Smooth muscle cell (in vitro differentiated cells): Measurements from ENCODE around the gene GAL3ST1. TPM values are rescaled to one million over a fixed set of nuclear protein-coding genes. Genes with fewer than 3 reads are reported as not detected.

ENCODE experiments used
- DNase-seq: peaks from one replicate; lab custom pipeline; 2025; ENCODE audit not compliant: unreplicated experiment; lab: John Stamatoyannopoulos, UW
- H2AFZ ChIP-seq: fragments of 200-600 bp; sonication (generic); 2 replicates; pipeline ENCODE4 v1.6.0; 2016; ENCODE audit warnings: antibody characterized with exemption, low read depth, mild to moderate bottlenecking
- H3F3A ChIP-seq: fragments of 200-600 bp; sonication (generic); 2 replicates; pipeline ENCODE4 v1.6.0; 2017; ENCODE audit warnings: antibody characterized with exemption, low read depth
- H3K27ac ChIP-seq: fragments of 200-600 bp; sonication (generic); 2 replicates; pipeline ENCODE4 v1.5.1; 2016; ENCODE audit warnings: low read depth, mild to moderate bottlenecking
- H3K27me3 ChIP-seq: fragments of 200-600 bp; sonication (generic); 2 replicates; pipeline ENCODE4 v1.6.1; 2016; ENCODE audit warnings: low read depth, mild to moderate bottlenecking
- H3K36me3 ChIP-seq: fragments of 200-600 bp; sonication (generic); 2 replicates; pipeline ENCODE4 v1.5.1; 2016; ENCODE audit warnings: low read depth
- H3K4me1 ChIP-seq: fragments of 200-600 bp; sonication (generic); 2 replicates; pipeline ENCODE4 v1.5.1; 2016; ENCODE audit warnings: low read depth
- H3K4me2 ChIP-seq: fragments of 200-600 bp; sonication (generic); 2 replicates; pipeline ENCODE4 v1.6.0; 2016; ENCODE audit warnings: mild to moderate bottlenecking
- H3K4me3 ChIP-seq: fragments of 200-600 bp; sonication (generic); 2 replicates; pipeline ENCODE4 v1.5.1; 2016; ENCODE audit warnings: mild to moderate bottlenecking
- H3K79me2 ChIP-seq: fragments of 200-600 bp; sonication (generic); 2 replicates; pipeline ENCODE4 v1.6.0; 2016; ENCODE audit warnings: low read depth, mild to moderate bottlenecking
- H3K9ac ChIP-seq: fragments of 200-600 bp; sonication (generic); 2 replicates; pipeline ENCODE4 v1.6.0; 2016; ENCODE audit warnings: low read depth
- H3K9me3 ChIP-seq: fragments of 200-600 bp; sonication (generic); replicated peaks from 2 replicates; pipeline ENCODE4 v1.5.1; 2016; ENCODE audit warnings: low read depth
- H4K20me1 ChIP-seq: fragments of 200-600 bp; sonication (generic); 2 replicates; pipeline ENCODE4 v1.6.0; 2016; ENCODE audit warnings: low read depth
- WGBS: methylation state at CpG from one replicate; pipeline ENCODE4 v1.1.7; 2016; ENCODE audit warnings: low lambda C conversion rate; 5-methylcytosine and 5-hydroxymethylcytosine counted together
- polyA plus RNA-seq: library from polyadenylated mRNA; unstranded; fragments of >200 nt; fragmentation: Nextera tagmentation; extraction: Ambion mirVana; gene quantifications from 2 replicates; pipeline ENCODE4 v1.2.1, GENCODE V29; 2016
- total RNA-seq: library from RNA; depleted of rRNA; stranded (reverse); fragments of >200 nt; gene quantifications from 2 replicates; pipeline ENCODE4 v1.2.3, GENCODE V29; 2014
- TF ChIP-seq, protein P1 (sequence below): fragments of 200-600 bp; sonication (generic); IDR thresholded peaks from 2 replicates; pipeline ENCODE4 v1.5.1; 2017; ENCODE audit warnings: borderline replicate concordance, mild to moderate bottlenecking, antibody characterized with exemption; ENCODE audit not compliant: insufficient read depth, poor library complexity, severe bottlenecking

Gene GAL3ST1
- total and polyA plus RNA-seq, 2 experiments from 2014 or later = 0.78 TPM; not detected in 1

DNA sequence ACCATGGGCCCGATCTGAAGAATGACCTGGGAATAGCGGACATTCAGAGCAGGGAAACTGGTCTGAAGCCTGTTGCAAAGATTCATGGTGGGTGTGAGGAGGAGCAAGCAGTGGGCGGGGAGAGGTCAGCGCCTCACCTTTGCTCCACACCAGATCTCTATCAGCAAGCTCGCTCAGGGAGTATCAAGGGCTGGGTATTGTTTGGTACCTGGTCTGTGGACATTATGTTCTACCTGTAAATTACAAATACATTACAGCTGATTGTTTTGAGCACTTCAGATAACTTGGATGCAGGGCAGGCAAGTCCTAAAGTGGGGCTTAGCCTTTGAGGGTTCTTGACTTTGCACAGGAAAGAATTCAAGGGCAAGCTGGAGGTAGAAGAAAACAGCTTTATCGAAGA, 58.2 kb downstream of the GAL3ST1 start:
- no peak for DNase-seq
- H2AFZ ChIP-seq = no peak overlapping the region
- H3K27me3 ChIP-seq = no peaks in the 10 kb centered on the region
- 89% methylated on average over 6 of the region's 6 CpGs for WGBS
- H3K79me2 ChIP-seq = no peaks in the 10 kb centered on the region
- H3K4me1 ChIP-seq = no peaks in the 10 kb centered on the region
- no peak overlapping the region for H3K4me3 ChIP-seq
- no peaks in the 10 kb centered on the region for H3K36me3 ChIP-seq
- TF ChIP-seq, protein P1, sequence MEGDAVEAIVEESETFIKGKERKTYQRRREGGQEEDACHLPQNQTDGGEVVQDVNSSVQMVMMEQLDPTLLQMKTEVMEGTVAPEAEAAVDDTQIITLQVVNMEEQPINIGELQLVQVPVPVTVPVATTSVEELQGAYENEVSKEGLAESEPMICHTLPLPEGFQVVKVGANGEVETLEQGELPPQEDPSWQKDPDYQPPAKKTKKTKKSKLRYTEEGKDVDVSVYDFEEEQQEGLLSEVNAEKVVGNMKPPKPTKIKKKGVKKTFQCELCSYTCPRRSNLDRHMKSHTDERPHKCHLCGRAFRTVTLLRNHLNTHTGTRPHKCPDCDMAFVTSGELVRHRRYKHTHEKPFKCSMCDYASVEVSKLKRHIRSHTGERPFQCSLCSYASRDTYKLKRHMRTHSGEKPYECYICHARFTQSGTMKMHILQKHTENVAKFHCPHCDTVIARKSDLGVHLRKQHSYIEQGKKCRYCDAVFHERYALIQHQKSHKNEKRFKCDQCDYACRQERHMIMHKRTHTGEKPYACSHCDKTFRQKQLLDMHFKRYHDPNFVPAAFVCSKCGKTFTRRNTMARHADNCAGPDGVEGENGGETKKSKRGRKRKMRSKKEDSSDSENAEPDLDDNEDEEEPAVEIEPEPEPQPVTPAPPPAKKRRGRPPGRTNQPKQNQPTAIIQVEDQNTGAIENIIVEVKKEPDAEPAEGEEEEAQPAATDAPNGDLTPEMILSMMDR = no peak
- no peak overlapping the region for H3K4me2 ChIP-seq
- no peak overlapping the region for H3K27ac ChIP-seq
- no peak overlapping the region for H3K9ac ChIP-seq
- no peaks in the 10 kb centered on the region for H3K9me3 ChIP-seq
- H3F3A ChIP-seq = no peaks in the 10 kb centered on the region
- no peaks in the 10 kb centered on the region for H4K20me1 ChIP-seq

DNA sequence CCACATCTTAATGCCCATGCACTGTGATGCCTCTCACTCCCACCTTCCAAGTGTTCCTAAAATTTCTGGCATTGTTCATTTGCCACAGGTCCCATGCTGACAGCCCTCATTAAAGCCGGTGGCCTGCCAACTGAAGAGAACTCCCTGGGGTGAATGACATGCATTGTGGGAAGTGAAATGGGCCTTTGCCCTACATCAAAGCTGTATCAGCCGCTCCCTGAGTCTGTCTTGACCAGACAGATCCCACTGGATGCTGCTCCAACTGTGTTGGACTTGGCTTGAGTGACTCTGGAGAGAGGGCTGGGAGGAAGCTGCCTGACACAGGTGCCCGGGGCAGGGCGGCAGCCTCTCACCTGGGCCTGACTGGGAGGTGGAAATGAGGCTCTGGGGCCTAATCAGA, 60.2 kb downstream of the GAL3ST1 start:
- 90% methylated on average over 4 of the region's 4 CpGs for WGBS
- no peak for DNase-seq

DNA sequence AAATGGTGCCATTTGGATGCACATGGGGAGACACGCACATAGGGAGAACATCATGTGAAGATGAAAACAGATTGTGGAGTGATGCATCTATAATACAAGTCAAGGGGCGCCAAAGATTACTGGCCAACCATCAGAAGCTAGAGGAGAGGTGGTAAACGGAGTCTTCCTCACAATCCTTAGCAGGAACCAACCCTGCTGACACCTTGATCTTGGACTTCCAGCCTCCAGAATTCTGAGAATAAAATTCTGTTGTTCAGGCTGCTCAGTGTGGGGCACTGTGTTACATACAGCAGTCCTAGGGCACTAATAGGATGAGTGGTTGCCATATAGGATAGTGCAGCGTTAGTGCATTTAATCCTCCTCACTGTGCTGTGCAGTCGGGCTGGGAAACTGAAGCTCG, 61.0 kb downstream of the GAL3ST1 start:
- no peak overlapping the region for H3K4me2 ChIP-seq
- WGBS = 92% methylated on average over 6 of the region's 6 CpGs
- no peaks in the 10 kb centered on the region for H4K20me1 ChIP-seq
- no peaks in the 10 kb centered on the region for H3K9me3 ChIP-seq
- H3K4me1 ChIP-seq = no peaks in the 10 kb centered on the region
- no peak overlapping the region for H2AFZ ChIP-seq
- no peaks in the 10 kb centered on the region for H3K79me2 ChIP-seq
- no peak overlapping the region for H3K9ac ChIP-seq
- TF ChIP-seq, protein P1 = no peak
- H3K36me3 ChIP-seq = no peaks in the 10 kb centered on the region
- no peak overlapping the region for H3K27ac ChIP-seq
- H3F3A ChIP-seq = no peaks in the 10 kb centered on the region
- no peak overlapping the region for H3K4me3 ChIP-seq
- H3K27me3 ChIP-seq = no peaks in the 10 kb centered on the region
- no peak for DNase-seq

More for the DNA sequence above, 60.2 kb downstream of the GAL3ST1 start:
- H3K4me3 ChIP-seq = no peak overlapping the region
- no peaks in the 10 kb centered on the region for H3F3A ChIP-seq
- no peak overlapping the region for H3K4me2 ChIP-seq
- H3K36me3 ChIP-seq = no peaks in the 10 kb centered on the region
- no peak overlapping the region for H2AFZ ChIP-seq
- H4K20me1 ChIP-seq = no peaks in the 10 kb centered on the region
- TF ChIP-seq, protein P1 = no peak
- H3K4me1 ChIP-seq = no peaks in the 10 kb centered on the region
- H3K79me2 ChIP-seq = no peaks in the 10 kb centered on the region
- H3K9ac ChIP-seq = no peak overlapping the region
- H3K9me3 ChIP-seq = no peaks in the 10 kb centered on the region
- no peak overlapping the region for H3K27ac ChIP-seq
- no peaks in the 10 kb centered on the region for H3K27me3 ChIP-seq

DNA sequence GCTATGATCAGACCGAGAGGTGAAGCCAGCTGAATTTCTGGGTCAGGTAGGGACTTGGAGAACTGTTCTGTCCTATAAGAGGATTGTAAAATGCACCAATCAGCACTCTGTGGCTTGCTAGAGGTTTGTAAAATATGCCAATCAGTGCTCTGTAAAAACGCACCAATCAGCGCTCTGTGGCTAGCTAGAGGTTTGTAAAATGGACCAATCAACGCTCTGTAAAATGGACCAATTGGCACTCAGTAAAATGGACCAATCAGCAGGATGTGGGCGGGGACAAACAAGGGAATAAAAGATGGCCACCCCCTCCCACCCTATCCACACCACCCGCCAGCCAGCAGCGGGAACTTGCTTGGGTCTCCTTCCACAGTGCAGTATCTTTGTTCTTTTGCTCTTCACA, 62.6 kb downstream of the GAL3ST1 start:
- Histone ChIP-seq H3K9ac (no peak overlapping the region), H3K4me3 (no peak overlapping the region), H3K27ac (no peak overlapping the region), H4K20me1 (no peaks in the 10 kb centered on the region), H3K4me1 (no peaks in the 10 kb centered on the region), H3F3A (no peaks in the 10 kb centered on the region), H3K36me3 (no peaks in the 10 kb centered on the region), H3K4me2 (no peak overlapping the region), H2AFZ (no peak overlapping the region), H3K9me3 (no peaks in the 10 kb centered on the region), H3K79me2 (no peaks in the 10 kb centered on the region), H3K27me3 (no peaks in the 10 kb centered on the region)
- no peak for DNase-seq
- TF ChIP-seq, protein P1 = no peak
- WGBS = 96% methylated on average over 7 of the region's 7 CpGs
